ENCODE data around the gene ZNF341. TPM values are rescaled to one million over a fixed set of nuclear protein-coding genes. Genes with fewer than 3 reads are reported as not detected.

Gene ZNF341
- total and polyA plus RNA-seq, 8 donors, result 3.4 to 5.2 (median 4.2) TPM

GRCh38 chr20:33689973-33690372 lies 41.8 kb upstream of the ZNF341 start:
- intact Hi-C loops (cut with DNase I), result no loop called here
- Histone ChIP-seq H3K27ac (no peak overlapping the region), H3K27me3 (no peaks in the 10 kb centered on the region), H3K36me3 (no peaks in the 10 kb centered on the region), H3K4me3 (no peak overlapping the region), H3K4me1 (peaks cover 8 to 22% of the 10 kb centered on the region in 2 donors), H3K9me3 (no peaks in the 10 kb centered on the region)
- DNase-seq, result no peak
- ATAC-seq, result no peak
- TF ChIP-seq CTCF (IDR thresholded peaks at IDR 0.05), result no peak

DNA sequence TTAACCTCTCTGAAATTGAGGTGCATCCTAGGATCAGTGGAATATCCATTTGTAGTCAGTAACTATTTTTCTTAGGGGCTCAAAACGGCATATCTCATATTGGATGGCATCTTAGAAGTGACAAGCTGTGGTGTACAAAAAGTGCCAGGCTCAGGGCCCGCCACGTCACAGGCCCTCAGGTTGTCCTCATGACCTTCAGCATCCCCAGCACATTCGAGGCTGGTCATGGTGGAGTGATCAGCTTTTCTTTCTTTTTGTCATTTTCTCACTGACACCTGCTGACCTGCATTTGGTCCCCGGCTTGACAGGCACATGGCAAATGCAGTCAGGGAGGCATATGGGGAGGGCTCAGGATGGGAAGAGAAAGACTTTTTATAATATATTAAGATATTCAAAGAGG lies 38.5 kb upstream of the ZNF341 start:
- TF ChIP-seq CTCF (IDR thresholded peaks at IDR 0.05), result no peak
- Histone ChIP-seq H3K4me3 (no peak overlapping the region), H3K27me3 (no peaks in the 10 kb centered on the region), H3K27ac (no peak overlapping the region), H3K4me1 (peaks cover 0 to 2% of the 10 kb centered on the region in 2 donors), H3K36me3 (no peaks in the 10 kb centered on the region), H3K9me3 (no peaks in the 10 kb centered on the region)
- DNase-seq (peak in 1 of 4 donors; percentile 25), ATAC-seq (no peak)
- intact Hi-C loops (cut with DNase I), result no loop called here

DNA sequence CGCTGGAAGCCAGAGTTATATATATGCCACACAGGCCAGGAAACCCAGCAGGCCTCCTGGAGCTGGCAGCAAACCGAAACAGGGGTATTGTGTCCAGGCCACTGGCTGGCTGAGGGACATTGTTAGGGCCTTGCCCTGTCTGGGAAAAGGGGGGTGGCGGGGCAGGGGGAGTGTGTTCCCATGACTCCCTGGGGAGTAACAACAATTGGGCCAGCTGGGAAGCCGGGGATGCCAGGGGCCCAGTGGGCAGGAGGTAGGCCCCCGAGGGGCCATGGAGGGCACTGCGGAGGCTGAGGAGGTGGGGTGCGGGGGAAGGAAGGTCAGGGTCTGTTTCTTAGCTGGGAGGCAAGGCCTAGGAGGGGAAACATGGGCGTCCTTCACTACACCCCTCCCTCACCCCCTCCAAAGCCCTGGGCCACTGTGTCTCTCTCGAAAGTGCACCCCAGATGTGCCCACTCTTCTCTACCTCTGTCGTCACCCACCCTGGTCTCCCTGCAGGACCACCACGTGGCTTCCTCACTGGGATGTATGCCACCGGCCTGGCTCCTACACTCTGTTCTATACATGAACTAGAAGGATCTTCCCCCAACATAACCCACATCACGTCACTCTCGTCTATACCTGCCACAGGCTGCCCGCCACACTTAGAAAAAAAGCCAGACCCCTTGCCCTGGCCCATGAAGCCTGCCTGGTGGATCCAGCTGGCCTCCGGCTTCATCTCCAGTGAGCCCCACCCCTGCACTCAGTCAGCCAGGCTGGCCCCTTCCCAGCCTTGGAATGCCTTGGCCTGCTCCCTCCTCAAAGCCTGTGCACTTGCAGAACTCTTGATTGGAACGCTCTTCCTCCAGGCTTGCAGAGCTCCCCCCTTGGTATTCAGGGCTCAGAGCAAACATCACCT lies 37.8 kb upstream of the ZNF341 start:
- Histone ChIP-seq H3K9me3 (no peaks in the 10 kb centered on the region), H3K27me3 (no peaks in the 10 kb centered on the region), H3K36me3 (no peaks in the 10 kb centered on the region), H3K4me3 (no peak overlapping the region), H3K4me1 (peaks cover 0 to 2% of the 10 kb centered on the region in 2 donors), H3K27ac (peak overlapping the region in 1 of 2 donors; percentile 13)
- intact Hi-C loops (cut with DNase I), result no loop called here
- ATAC-seq (peak; percentile 85), DNase-seq (peak in 2 of 4 donors; percentile 65 to 66)
- TF ChIP-seq CTCF (IDR thresholded peaks at IDR 0.05), result no peak

GRCh38 chr20:33694639-33695012 lies 37.2 kb upstream of the ZNF341 start:
- ATAC-seq, result peak; percentile 31
- intact Hi-C loops (cut with DNase I), result no loop called here
- no peak for TF ChIP-seq CTCF (IDR thresholded peaks at IDR 0.05)

DNA sequence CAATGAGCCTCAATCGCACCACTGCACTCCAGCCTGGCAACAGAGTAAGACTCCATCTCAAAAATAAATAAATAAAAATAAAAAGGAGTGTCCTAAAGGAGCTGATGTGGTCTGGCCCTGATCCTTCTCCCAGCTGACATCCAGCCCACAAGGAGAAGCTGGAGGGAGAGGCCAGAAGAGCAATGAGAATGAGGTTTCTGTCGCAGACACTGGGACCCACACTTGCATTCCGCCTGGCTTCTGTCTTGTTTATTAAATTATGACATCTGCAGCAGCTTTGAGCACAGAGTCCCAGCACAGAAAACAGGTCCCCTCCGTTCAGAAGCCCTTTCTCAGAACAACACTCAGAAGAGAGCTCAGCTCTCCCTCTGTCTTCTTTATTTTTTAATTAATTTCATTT lies 35.3 kb upstream of the ZNF341 start:
- H3K27ac ChIP-seq, result no peak overlapping the region
- H3K27me3 ChIP-seq, result no peaks in the 10 kb centered on the region
- ATAC-seq (no peak), DNase-seq (no peak)
- intact Hi-C loops (cut with DNase I), result no loop called here
- H3K4me3 ChIP-seq, result no peak overlapping the region
- H3K9me3 ChIP-seq, result peaks cover 0 to 3% of the 10 kb centered on the region in 2 donors
- peaks cover 0 to 2% of the 10 kb centered on the region in 2 donors for H3K4me1 ChIP-seq
- no peaks in the 10 kb centered on the region for H3K36me3 ChIP-seq
- TF ChIP-seq CTCF (IDR thresholded peaks at IDR 0.05), result no peak

More at GRCh38 chr20:33694639-33695012, 37.2 kb upstream of the ZNF341 start:
- H3K36me3 ChIP-seq, result no peaks in the 10 kb centered on the region
- no peaks in the 10 kb centered on the region for H3K9me3 ChIP-seq
- no peak overlapping the region for H3K4me3 ChIP-seq
- H3K4me1 ChIP-seq, result peaks cover 0 to 2% of the 10 kb centered on the region in 2 donors
- peak overlapping the region in 1 of 2 donors; percentile 13 for H3K27ac ChIP-seq
- peak in 1 of 4 donors; percentile 31 for DNase-seq
- H3K27me3 ChIP-seq, result no peaks in the 10 kb centered on the region

Data from left lung (tissue), 10 donors.